ENCODE measurements around the gene ANXA11. TPM values are rescaled to one million over a fixed set of nuclear protein-coding genes. Genes with fewer than 3 reads are reported as not detected.

The ANXA11 gene
- total and polyA plus RNA-seq, 9 of the 15 experiments (the other 6 are each of a cell fraction or from before 2014, with no cell fraction given) = 43.6 to 212 (median 109) TPM

DNA sequence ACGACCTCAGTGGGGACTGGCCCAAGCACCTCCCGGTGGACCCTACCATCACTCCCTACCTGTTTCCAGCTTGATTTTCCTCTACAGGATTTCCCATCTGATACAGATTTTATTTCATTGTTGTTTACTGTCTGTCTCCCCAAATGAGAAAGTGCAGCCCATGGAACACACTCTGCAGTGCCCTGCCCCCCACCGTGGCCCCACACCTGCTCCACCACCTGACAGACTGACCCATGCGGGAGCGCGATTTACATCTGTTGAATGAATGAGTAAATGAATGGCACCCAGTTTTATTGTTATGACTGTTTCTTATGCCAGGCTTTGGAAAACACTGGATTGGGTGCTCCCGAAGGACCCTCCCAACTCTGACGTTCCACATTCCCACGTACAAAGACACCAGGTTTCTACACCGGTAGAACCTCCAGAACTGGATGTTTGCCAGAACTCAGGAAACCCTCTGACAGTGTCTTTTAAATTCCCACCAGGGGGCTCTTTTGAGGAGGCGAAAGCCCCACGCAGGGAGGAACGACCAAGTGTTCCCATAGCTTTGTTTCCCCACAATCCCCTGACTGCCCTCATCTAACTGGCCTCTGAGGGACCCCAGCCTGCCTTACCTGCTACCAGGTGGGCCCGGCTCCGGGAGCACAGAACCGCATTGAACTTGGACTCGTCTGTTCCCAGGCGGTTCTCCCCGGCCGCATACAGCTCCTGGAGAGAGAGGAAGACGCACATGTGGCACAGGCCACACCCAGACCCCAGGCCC, 43.8 kb downstream of the ANXA11 start (continued):
- TF ChIP-seq CTCF (IDR thresholded peaks at IDR 0.05 in 2 of 3, conservative IDR thresholded peaks at IDR 0.05 in 1 of 3; ENCODE audit: insufficient read depth in 2 of 3, low read depth in 1 of 3, low read length in 3 of 3) (peak; percentile 48 to 54 (median 49); a peak in 5 of 6 replicates), SMC3 (conservative IDR thresholded peaks at IDR 0.05; ENCODE audit: insufficient read depth, low read depth, low read length) (peak; percentile 50), CREM (IDR thresholded peaks at IDR 0.05; ENCODE audit: low read depth) (no peak), BRD9 (IDR thresholded peaks at IDR 0.05; ENCODE audit: low read depth, partially characterized antibody) (no peak), NR1H2 (CRISPR knock-in tag; IDR thresholded peaks at IDR 0.05) (no peak), POLR2G (IDR thresholded peaks at IDR 0.05; ENCODE audit: low read depth, low read length) (0 out of 2 replicates have a peak, but pooled peaks have one; percentile 25), RAD21 (CRISPR knock-in tag; conservative IDR thresholded peaks at IDR 0.05 in 1 of 2, IDR thresholded peaks at IDR 0.05 in 1 of 2) (peak in 1 of 2 experiments; percentile 49; a peak in 2 of 4 replicates)

Measured in K562 (cell line).